HG02678 (cell line): ENCODE measurements around the gene HIC1.
"Not testable (repeated sequence)": the region's sequence is repeated elsewhere in the genome, so short reads cannot be mapped to it uniquely, and the experiment has no call there.

ENCODE experiments used
- ATAC-seq: cut with Tn5 transposase; IDR thresholded peaks from one replicate; pipeline ENCODE4 v1.9.1; 2021; ENCODE audit warnings: mild to moderate bottlenecking, moderate library complexity; ENCODE audit not compliant: unreplicated experiment

Gene HIC1, protein sequence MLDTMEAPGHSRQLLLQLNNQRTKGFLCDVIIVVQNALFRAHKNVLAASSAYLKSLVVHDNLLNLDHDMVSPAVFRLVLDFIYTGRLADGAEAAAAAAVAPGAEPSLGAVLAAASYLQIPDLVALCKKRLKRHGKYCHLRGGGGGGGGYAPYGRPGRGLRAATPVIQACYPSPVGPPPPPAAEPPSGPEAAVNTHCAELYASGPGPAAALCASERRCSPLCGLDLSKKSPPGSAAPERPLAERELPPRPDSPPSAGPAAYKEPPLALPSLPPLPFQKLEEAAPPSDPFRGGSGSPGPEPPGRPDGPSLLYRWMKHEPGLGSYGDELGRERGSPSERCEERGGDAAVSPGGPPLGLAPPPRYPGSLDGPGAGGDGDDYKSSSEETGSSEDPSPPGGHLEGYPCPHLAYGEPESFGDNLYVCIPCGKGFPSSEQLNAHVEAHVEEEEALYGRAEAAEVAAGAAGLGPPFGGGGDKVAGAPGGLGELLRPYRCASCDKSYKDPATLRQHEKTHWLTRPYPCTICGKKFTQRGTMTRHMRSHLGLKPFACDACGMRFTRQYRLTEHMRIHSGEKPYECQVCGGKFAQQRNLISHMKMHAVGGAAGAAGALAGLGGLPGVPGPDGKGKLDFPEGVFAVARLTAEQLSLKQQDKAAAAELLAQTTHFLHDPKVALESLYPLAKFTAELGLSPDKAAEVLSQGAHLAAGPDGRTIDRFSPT

DNA sequence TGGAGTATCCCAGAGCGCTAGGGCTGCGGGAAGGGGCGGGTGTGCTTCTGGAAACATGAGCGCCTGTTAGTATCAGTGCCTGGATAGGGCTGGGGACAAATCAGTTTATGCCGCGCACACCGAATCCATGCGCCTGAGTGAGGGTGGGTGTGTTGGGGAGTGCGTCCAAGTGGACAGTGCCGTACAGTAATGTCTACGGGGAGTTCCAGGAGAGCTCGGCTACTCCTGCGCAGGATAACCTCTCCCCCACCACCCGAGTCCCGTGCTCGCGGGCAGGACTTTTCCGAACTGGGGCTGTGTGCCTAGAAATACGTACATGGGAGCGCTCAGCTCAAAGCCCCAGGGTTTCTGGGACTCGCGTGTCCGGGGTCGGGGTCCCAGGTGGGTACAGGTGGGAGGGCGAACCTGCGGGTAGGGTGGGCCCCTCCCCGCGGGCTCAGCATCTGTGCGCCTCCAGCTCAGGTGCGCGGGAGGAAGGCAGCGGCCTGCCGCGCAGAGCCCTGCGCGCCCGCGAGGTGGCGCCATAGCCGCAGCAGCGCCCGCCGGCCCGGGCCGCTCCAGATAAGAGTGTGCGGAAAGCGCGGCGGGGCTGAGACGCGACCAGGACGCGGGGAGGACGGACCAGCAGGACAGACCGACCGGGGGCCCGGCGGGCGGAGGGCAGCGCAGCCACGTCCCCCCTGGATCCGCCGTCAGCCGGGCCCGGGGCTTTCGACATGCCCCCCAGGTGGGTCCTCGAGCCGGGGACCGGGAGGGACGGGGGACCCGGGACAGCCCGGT is at the start of gene HIC1:
HIC1 (plus strand) TSS at position 592 of the 780 bp plus-strand sequence. CDS start 1,588 bp downstream, outside the sequence.
- ATAC-seq = peak; percentile 30

DNA sequence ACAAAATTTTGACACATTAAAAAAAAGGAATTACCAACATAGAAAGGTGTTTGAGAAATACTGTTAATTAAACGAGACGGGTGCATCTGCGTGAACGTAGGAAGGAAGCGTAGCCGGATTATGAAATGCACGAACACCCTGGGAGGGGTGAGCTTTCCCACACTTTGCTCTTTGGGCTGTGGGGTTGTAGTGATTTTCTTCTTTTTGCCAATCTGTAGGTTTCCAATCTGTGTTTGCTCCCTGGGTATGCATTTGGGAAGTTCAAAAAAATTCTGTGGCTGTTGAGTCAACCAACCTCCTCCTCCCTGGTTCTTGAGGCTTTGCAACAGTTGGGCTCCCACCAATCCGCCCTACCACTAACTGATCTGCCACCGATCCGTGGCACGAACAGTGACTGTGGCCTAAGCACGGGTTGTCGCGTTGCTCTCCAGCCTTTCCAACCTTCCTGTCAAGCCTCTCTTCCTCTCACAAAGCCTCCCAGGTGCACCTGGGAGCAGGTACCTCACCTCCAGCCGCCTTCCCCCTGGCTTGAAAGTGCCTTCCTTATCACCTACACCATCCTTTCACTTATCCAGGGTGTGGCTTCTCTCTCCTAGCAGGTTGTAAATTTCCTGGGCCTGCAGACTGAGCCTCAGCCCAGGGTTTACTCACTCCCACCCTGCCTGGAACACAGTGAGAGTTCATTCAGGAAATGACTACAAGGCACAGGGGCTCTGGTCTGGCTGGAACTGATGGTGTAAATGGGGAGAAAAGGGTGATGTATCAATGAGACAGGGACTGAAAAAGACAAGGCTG is 46.4 kb upstream of the HIC1 start:
- ATAC-seq = no peak

DNA sequence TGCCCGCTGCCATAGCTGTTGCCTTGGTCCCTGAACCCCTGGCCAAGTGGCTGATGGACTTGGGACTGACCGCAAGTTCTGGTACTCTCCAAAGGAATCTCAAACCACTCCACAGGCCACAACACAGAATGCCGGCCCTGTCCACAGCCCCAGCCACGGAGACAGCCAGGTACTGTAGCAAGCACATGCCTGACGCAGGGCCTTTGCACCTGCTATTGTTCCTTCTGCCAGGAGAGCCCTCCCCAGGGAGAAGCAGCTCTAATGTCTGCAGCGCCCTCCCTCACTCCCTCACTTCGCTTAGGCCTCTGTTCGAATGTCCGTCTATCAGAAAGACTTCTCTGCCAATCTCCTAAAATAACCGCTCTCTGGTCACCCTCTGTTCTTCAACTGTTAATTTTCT is 45.2 kb upstream of the HIC1 start:
- no peak for ATAC-seq

DNA sequence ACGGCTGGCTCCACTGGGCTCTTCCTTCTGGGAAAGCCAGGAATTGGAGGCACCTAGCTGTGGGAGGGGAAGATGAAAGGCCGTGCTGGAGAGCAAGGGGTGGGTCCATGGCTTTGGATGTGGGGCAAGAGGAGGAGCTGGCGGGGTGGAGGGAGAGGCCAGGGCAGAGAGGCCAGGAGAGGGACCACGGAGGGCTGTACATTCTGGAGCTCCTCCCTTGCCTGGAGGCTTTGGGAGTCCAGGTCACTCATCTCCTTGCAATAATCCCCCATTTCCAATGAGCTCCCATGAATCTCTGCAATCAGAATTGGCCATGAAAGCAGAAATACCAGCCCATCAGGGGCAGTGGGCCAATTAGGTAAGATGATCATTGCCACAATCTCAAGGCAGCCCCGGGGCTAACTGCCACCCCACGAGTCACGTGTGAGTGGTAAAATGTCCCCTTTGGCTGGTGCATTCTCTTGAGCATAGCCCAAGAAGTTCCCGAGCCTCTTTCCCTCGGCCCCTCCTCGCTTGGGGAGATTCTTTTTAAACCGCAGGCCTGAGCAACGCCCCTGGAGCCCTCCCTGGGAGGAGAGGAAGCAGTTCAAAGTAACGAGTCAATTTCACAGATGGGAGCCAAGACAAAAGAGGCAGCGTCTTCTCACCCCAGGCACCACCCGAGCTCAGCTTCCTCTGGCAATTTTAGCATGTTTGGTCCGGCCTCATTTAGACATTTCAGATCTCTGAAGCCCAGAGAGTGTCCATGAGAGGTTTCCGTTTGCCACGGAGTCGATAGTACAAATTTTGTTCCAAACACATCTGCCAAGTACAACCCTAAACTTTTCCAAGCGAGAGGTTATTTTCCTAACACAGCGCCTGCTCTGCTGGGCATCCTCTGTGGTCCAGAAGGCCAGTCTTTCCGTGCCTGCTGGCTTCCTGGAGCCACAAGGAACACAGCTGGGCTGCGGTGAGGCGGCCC is 43.2 kb upstream of the HIC1 start:
- no peak for ATAC-seq

DNA sequence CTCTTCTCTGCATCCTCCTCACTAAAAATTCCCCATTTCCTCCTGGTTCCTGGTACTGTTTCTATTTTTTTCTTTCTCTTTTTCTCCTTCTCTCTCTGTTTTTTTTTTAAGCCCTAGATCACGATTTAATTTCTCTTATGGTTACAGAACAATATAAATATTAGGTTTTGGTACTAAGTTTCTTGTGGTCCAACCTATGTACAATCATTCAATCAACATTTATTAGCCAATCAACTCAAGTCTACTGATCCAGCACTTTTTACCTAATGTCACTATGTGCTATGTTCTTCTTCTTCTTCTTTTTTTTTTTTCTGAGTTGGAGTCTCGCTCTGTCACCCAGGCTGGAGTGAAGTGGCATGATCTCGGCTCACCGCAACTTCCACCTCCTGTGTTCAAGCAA is 42.4 kb upstream of the HIC1 start:
- no peak for ATAC-seq

DNA sequence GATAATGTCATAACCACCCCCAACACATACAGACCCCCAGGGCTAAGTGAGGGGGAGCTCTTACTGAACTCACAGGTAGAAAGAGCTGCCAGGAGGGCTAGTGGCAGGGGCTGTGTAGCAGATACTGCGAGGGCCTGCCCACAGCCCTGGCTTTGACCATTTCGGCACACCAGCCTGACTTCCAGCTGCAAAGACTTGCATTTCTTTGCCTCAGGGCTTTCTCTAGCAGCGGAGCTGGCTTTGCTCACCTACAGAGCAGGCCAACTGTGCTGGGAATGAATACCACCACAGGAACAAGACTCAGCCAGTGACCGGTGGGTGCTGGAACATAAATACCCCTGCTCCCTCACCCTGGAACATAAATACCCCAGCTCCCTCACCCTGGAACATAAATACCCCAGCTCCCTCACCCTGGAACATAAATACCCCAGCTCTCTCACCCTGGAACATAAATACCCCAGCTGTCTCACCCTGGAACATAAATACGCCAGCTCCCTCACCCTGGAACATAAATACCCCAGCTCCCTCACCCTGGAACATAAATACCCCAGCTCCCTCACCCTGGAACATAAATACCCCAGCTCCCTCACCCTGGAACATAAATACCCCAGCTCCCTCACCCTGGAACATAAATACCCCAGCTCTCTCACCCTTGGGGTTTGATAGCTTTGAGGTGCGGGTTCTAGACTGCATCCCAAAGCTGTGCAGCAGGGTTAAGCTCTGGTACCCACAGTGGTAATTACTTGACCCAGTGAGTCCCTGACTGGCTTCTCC is 41.5 kb upstream of the HIC1 start:
- not testable (repeated sequence) for ATAC-seq

DNA sequence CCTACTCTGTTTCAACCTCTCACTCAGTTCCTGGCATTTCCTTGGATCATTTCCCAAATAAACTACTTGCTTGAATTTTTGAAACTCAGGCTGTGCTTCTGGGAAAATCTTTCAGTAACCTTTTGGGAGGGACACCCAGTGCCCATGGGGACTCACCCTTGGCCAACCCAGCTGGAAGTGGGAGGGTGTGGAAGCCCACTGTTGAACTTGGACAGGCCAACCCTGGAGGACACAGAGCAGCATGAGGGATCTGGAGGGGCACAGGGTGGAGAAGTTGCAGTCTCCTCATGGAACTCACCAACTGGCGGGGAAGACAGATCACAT is 40.9 kb upstream of the HIC1 start:
- no peak for ATAC-seq

DNA sequence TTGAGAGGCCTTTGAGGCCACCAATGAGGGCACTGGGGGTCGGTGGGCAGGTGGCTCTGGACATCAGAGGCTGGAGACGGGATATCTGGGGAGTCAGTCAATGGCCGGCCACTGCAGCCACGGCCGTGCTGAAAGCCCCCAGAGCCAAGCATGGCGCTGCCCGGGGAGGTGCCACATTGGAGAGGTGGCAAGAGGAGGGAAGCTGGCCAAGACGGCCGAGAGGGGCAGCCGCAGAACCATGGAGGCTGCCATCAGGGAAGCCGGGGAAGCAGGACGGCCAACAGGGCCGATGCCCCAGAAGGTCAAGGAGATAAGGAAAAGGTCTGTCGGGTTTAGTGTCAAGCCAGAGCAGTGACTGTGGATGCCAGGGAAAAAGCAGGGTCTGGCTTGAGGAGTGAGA is 39.6 kb upstream of the HIC1 start:
- no peak for ATAC-seq

DNA sequence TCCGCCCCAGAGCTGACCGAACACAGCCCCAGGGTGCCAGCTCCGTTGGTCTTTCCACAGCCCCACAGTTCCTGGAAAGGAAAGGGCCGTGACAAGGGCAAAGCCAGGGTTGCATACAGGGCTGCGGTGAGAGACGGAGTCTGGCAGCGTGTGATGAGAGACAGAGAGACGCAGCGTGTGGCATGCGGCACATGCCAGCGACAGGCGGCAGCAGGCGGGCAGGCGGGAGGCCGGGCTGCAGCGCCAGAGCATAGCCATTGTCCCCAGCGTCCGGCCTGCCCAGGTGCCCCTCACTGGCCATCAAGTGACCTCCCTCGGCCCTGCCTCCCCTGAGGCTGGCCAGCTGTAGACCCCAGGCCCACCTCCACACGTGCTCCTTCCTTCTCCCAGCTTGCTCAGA is 38.4 kb upstream of the HIC1 start:
- ATAC-seq = no peak

DNA sequence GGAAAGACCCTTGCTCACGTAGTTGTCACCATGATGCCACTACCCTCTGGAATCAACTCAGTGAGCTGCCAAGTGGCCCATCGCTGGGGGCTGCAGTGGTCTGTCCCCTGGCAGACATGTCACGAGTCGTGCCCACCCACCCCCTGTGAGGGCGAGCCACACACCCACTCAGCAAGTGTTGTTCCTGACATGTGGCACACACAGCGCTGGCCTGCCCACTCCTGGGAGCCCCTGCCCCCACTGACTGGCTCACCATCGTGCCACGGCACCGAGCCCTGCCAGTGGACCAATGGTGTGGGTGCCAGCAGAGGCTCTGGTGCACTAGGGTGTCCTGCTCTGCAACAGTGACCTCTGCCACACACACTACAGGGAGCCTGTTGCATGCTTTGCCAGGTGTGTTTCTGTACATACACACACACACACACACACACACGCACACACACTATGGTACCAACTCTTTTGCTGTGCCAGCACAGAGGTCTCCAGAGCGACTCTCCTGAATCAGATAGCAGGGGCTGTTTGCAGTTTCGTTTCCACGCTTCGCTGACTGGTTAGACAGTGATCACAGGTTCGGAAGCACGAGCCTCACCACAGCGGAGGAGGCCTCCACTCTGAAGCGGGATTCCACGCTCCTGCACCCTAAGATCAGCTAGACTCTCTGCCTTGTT is 37.5 kb upstream of the HIC1 start:
- no peak for ATAC-seq

DNA sequence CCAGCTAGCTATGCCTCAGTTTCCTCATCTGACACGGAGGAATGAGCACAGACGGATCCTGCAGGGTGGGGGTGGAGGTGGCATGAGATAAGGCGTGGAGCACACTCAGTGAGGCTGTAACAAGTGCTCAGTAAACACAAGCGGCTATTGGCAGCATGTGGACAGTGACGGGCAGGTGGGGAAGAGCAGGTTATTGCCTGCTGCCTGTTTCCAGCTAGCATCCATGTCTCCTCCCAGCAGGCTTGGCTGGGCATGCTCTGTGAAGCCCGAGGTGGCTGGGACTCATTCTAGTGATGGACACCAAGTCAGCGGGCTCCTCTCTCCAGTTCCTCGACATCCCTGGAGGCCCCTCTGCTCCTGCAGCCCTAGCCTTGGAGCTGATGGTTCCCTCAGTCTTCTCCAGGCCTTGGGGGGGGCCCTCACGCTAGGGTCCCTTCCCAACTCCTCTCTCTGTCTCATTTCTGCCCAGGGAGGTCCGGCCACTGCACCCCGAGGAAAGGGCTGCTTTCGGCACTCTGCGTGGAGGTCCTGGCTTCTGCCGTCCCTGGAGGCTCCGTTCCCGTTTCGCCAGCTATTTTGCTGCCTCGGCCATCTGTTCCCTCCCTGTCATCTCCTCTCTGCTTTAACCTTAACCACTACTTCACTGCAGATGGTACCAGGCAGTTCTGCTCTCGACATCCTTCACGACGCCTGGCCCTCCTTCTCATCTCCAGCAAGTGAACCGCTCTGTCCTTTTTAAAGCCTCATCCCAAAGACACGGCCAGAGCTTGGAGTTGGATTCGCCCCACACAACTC is 36.0 kb upstream of the HIC1 start:
- ATAC-seq = no peak

DNA sequence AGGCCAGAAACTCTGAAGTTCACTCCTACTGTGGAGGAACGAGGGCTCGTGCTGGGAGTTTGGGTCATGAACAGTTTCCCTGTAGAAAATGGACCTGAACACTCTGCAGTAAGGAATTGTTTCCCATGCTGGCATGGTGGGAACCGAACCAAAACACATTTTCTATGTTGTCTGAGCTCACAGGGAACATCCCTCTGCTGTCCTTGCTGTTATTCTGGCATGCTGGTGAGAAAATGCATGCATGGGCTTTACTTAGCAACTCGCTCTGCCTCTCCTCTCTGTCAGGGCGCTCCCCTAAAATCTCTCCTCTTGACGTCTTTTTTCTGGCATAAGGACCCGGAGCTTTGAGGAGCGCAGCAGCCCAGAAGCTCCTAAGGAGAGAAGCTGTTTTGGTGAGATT is 35.2 kb upstream of the HIC1 start:
- no peak for ATAC-seq

DNA sequence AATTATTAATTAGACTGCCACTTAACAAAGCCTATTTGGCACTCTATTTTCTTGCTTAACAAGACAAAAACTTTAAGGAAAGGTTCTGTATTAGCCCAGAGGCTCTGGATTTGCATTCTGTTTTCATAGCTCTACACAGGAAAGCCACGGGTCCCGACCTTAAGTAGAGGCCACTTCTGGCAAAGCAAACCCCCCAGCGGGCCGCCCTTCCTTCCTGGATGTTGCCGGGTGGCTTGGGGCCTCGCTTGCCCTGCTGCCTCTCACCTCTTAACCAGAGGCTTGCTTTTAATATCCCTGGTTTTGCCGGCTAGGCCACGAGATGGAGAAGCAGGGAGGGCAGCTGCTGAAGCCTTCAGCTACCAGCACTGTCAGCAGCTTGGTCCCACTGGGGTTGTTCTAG is 34.2 kb upstream of the HIC1 start:
- ATAC-seq = no peak

DNA sequence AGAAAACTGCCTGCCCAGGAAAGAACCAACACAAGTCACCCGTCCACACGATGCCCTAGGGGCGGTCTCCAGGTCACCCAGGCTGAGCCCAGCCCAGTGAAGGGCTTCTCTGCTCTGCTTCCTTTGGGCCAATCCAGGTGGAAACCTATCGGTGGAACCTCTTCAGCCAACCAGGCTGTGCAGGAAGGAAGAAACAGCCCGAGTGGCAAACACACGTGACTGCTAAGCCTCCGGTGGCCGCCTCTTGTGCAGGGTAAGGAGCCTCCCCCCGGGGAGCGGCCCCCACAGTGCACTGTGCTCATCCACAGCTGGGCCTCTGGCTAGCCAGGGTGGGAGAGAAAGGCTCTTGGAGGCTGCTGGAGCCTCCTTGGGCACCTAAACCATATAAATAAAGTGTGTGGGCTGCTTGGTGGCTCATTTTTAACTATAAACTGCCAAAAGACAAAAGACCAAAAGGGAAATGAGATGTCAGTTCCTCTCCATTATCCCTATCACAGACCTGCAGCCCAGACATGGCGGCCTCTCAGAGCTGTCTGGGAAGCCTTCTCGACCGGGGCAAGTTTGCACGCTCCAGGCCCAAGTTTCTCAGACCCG is 32.2 kb upstream of the HIC1 start:
- no peak for ATAC-seq

DNA sequence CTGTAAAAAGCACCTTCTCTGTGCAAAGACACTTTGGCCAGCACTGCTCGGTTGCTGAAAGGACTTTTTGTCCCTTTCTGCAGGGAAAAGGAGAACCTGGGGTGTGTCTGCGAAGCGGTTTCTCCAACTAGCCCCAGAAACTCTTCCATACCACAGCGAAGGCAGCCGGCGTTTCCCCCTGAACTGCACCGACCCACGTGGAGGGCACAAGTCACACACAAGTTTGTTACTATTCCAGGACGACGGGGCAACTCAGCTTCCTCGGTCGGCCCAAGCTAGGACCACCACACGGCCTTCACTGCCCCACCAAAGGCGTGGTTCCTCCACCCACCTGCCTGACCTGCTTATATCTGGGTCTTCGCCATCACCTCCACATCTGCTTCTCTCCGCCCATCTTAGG is 31.6 kb upstream of the HIC1 start:
- no peak for ATAC-seq

DNA sequence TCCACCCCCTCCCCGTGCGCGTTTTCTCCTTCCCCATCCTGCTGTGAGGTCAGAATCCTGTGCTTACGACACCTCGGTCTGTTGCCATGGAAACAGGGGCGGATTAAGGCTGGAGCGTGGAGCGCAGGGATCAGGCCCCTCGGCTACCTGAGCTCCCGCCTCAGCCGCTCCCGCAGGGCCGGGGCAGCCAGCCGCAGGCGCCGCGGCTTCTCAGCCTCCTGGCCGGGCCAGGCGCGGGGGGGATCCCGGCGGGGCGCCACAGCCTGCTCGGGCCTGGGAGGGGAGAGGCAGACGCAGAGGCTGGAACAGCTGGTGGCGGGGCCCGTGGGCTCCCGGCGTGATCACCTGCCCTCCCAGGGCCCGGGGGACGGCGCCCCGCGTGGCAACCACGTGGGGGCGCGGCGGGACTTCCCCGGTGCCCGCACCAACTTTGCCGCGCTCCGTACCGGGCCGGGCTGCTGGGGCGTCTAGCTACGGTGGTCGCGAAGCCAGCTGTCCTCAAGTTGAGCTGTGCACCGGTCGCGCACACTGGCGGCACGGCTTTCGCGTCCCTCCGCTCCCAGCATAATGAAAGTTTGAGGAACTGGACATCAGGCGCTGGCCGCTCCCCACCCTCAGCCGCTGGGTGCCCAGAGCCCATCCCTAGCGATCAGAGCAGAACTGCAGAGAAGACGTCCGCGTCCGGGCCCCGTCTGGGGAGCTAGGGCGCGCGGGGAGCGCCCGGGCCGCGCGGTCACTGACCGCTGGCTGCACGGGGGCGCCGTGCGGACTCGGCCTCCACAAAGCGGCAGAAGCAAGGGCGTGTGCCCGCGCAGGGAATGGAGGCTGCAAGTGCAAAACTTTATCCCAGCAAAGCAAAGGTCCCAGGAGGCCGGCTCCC is 31.0 kb upstream of the HIC1 start:
- ATAC-seq = no peak
